IPS-NIHi7 (cell line): ENCODE data around the gene RANBP3L.
A peak's percentile ranks its signal among the peaks of the same experiment; 100 is the strongest.
"Not testable (repeated sequence)": the region's sequence is repeated elsewhere in the genome, so short reads cannot be mapped to it uniquely, and the experiment has no call there.

Experiments
- DNase-seq: peaks from one replicate; pipeline ENCODE4 v3.0.0; 2012; ENCODE audit warnings: mixed read lengths; ENCODE audit errors: extremely low spot score

The RANBP3L gene, protein sequence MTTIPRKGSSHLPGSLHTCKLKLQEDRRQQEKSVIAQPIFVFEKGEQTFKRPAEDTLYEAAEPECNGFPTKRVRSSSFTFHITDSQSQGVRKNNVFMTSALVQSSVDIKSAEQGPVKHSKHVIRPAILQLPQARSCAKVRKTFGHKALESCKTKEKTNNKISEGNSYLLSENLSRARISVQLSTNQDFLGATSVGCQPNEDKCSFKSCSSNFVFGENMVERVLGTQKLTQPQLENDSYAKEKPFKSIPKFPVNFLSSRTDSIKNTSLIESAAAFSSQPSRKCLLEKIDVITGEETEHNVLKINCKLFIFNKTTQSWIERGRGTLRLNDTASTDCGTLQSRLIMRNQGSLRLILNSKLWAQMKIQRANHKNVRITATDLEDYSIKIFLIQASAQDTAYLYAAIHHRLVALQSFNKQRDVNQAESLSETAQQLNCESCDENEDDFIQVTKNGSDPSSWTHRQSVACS

GRCh38 chr5:36301858-36302603, at the start of gene RANBP3L:
RANBP3L (minus strand) TSS chr5:36301902; CDS start chr5:36301416, 486 bp downstream.
- no peak for DNase-seq

- no peak for DNase-seq
Measured at GRCh38 chr5:36346896-36347690, 45.4 kb upstream of the RANBP3L start.

DNA sequence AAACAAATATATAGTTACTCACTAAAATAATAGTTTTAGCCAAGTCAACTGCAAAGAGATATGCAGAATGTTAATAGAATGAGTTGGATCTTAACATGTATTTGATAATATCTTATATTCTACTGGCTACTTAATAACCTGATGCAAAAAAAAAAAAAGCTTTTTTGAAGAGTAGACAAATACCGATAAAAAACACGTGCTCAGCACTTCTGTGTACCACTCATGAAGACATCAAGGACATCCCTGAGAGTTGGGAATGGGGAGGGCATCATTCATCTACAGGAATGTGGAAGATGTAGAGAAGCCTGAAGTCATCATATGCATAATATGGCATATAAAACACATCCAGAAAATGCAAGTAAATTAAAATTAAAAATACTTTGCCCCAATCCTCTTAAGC, 43.2 kb upstream of the RANBP3L start:
- DNase-seq = no peak

GRCh38 chr5:36341720-36342119, 40.0 kb upstream of the RANBP3L start:
- not testable (repeated sequence) for DNase-seq

DNA sequence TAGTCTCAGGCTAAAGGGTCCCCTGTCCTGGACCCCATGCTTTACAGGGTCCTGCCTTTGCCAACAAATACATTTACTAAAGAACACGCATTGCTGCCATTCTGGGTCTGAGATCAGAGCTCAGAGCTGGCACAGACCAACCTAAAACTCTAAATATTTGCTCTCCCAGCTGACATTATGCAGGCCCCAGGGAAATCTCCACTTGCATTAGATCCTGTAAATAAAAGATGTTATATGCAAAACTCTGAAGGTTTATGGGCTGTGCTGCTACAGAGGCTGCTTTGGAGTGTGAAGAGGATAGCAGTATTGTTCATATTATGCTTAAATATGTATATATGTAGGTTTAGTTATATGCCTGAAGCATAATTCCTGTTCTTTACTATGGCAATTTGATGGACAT, 35.9 kb upstream of the RANBP3L start:
- no peak for DNase-seq

GRCh38 chr5:36334315-36334714, 32.6 kb upstream of the RANBP3L start:
- no peak for DNase-seq

GRCh38 chr5:36332720-36333119, 31.0 kb upstream of the RANBP3L start:
- not testable (repeated sequence) for DNase-seq

DNA sequence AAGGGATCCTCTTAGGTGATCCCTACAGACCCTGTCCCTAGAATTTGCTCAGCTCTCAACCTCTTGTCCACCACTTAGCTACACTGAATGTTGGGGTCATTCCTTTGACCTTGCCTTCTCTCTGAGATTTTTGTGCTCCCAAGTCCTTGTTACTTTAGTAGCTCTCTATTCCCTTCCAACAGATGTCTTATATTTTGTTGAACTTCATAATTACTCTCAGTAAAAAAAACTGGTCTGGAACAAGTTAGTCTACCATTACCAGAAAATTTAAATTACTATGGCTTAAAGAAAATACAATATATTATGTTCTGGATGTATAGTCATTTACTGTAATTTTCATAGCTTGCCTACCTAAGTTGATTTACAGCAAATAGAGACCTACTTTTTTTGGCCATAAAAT, 23.5 kb upstream of the RANBP3L start:
- DNase-seq = no peak

- DNase-seq = no peak
Measured at GRCh38 chr5:36323926-36324781, 22.5 kb upstream of the RANBP3L start.

- no peak for DNase-seq
Measured at GRCh38 chr5:36312953-36313672, 11.4 kb upstream of the RANBP3L start.

DNA sequence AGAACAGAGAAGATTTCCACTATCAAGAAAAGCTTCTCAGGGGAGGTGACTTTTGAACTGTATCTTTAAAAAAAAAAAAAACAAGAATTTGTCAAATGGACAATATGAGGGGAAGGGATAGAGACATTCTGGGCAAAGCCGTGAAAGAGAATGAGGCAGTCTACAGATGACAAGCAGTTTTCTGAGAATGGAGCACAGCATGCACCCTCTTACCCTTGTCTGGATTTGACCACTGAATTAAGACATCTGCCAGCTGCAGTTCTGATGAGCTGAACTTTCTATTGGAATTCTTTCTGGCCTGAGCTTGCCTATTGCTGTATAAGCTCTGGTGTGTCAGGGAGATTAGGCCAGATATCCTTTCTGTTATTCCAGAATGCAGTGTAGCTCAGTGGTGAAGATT, 10.3 kb upstream of the RANBP3L start:
- no peak for DNase-seq

DNA sequence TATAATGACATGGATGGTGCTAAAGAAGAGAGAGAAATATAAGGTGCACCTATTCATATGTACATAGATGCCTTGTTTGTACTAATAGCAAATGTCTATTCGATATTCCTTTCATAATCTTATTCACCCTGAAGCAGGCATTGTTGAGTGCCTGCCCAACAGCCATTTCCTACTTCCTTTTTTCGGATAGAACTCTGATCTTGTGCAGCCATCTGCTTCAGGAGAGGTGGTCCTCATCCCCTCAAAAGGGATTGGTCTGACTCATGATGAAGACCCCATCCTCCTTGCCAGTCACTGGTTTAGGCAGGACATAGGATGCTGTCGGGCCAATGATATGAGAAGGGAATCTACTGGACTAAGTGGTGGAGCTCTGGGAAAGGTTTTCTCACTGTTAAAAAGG, 8.4 kb upstream of the RANBP3L start:
- DNase-seq = no peak

DNA sequence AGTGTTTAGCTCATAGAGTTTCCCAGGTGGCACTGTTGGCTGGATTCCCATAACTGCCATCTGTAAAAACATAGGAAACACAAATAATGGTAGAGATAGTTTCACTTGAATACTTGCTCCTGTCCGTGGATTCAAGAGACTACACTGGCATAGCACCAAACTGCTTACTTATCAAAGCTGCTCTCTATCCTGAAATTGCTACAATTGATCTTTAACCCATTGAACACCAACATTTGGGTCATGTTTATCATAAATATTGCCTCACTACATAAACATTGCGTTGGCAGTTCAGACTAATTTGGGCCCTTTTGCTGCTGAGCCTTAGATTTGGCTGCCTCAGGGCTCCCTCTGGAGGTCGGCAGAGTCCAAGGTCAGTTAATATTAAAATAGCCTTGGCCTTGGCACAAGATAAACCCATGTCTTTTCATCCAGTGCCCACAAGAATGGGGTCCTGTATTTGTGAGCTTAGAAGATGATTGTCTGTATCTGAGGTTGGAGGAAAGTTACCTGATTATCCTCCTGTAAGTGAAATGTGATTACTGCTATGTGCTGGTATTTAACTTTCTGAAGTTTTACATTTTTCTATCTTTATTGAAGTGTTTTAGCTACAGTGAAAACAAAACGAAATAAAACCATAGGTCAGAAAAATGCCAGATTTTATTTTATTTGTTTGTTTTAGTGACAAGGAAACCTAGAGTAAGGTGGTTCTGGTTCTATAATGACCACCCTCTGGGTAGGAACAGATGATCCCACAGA, 4.0 kb upstream of the RANBP3L start:
- DNase-seq = peak; percentile 49

GRCh38 chr5:36304095-36304805, 2.5 kb upstream of the RANBP3L start:
- DNase-seq = no peak

DNA sequence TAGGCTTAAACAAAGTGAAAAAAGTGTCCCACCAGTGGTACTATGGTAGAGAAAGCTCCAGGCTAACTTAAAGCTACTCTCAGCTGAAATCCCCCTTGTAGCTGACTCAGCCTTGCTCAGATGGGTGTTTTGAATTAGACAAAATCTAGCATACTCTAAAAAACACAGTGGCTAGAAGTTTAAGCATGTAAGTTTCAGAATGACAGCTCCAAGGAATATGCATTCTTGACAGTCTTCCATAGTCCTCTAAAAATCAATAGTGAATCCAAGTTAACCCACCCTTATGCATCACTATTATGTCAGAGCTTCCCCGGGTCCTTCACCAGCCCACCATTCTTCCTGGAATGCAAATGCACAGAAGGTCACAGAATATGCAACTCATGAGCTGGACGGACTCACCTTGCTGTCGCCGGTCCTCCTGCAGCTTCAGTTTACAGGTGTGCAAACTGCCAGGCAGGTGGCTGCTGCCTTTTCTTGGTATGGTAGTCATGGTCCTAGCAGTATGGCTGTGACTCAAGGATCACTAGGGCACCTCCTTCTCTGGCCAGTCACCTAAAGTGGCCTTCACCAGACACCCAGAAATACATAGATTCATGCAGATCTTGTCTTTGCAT, 668 bp downstream of the RANBP3L start:
- DNase-seq = no peak

DNA sequence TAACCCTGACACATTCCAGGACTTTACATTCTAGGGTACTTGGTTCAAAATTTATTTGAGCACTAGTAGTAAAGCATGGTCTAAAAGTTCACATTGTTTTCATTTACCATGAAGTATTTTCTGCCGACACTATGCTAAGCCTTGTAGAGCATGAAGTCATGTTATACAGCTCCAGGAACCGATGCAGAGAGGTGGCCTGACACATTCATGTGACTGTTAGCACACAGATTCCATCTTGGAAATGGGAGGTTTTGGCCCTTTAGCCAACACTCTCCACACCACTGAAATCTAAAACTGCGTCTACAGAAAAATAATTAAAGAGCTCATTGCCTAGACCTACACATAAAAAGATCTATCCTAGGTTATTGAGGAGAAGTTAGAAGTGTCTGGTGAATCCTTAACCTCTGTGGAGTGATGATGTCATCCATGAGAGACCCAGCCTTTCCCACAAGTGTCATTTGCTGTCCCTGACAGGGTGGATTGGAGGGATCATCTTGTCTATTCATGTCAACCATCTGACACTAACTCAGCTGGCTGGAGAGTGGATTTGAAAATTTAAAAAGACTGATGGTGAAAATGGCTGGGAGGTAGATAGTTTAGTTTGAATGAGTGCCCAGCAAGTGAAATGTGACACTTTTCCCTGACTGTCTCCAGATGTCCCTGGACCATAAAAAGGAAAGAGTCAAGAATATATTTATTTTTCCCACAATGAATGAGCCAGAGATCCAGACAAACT, 1.3 kb downstream of the RANBP3L start:
- no peak for DNase-seq

DNA sequence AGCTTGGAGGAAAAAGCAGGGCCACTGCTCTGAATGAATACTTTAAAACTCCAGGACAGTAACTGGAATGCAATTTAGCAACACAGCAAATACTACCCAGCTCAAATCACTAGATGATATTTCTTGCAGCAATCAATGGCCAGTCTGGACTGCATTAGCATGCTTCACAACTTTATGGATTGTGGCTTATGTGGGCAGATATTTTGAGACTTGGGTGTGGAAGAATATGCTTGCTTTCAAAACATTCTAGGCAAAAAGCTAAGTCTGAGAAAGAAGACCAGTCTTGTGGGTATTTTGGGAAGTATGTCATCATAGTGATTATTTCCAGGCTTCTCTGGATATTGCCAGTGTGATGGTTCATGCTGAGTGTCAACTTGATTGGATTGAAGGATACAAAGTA, 3.1 kb downstream of the RANBP3L start:
- DNase-seq = no peak

DNA sequence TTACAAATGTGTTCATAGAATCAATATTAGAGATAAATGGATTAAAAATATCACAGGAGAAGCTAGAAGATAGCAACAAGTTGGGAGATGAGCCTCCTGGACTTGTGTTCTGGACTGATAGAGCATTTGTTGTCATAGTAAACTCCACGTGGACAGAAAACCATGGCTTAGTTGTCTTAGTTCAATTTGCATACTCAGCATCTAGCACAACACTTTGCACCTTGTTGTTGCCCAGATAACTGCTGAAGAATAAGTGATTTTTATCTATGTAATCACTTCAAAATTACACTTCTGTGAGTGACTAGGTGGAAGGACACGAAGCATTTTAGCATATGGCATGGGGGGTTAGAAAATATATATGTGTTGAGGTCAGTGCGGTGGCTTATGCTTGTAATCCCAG, 4.0 kb downstream of the RANBP3L start:
- DNase-seq = no peak
